HCT116 (cell line): ENCODE results near the gene NSMCE1. TPM values are rescaled to one million over a fixed set of nuclear protein-coding genes. Genes with fewer than 3 reads are reported as not detected.

Experiments
- ATAC-seq: fragments of 200-7000 bp; cut with Tn5 transposase; 2 replicates; pipeline ENCODE4 v1.9.1; 2020; ENCODE audit warnings: mild to moderate bottlenecking, moderate library complexity
- BruUV-seq: library from RNA; stranded (reverse); fragments of 400-500 nt; replicated peaks from 2 replicates; lab custom pipeline; 2021; lab: Mats Ljungman, UMichigan
- CTCF ChIA-PET: fragments of 300-600 bp; sonication (Branson Sonifier 250); formaldehyde crosslinking; loops from one replicate; lab custom pipeline; 2021; ENCODE audit warnings: antibody characterized with exemption; lab: Charles Lee
- POLR2A ChIA-PET: fragments of 300-600, 350-600 bp; sonication (Branson Sonifier 250); formaldehyde crosslinking; loops from one replicate; lab custom pipeline; 2021; ENCODE audit warnings: antibody characterized with exemption; lab: Charles Lee
- RAD21 ChIA-PET, 2 experiments: fragments of 300-600 bp; sonication (Branson Sonifier 250); formaldehyde crosslinking; loops; one replicate each; lab custom pipeline; 2023; ENCODE audit warnings: low total read pairs in 2 of 2; ENCODE audit not compliant: uncharacterized antibody in 2 of 2, unreplicated experiment in 2 of 2, low non-redundant PET in 1 of 2; lab: Charles Lee
- DNase-seq: peaks from one replicate; pipeline ENCODE4 v3.0.0-alpha.2; 2010; ENCODE audit warnings: low read depth, low spot score
- H2AFZ ChIP-seq: fragments of 200-600 bp; shearing (Covaris generic), sonication (generic); 2 replicates; pipeline ENCODE4 v1.6.1; 2017; ENCODE audit warnings: low read depth, mixed run types, mixed read lengths, antibody characterized with exemption, low read length; ENCODE audit not compliant: poor library complexity, severe bottlenecking
- H3K27ac ChIP-seq: 2 replicates; pipeline ENCODE4 v1.5.1; 2012; ENCODE audit warnings: low read depth, low read length
- H3K27me3 ChIP-seq: fragments of 200-600 bp; sonication (generic); 2 replicates; pipeline ENCODE4 v1.6.1; 2016; ENCODE audit warnings: mixed run types, low read length, mixed read lengths; ENCODE audit not compliant: insufficient read depth
- H3K36me3 ChIP-seq, 2 experiments: fragments of 200-500 bp in 1 of 2; fragments of 200-600 bp in 1 of 2; sonication (Bioruptor generic) in 1 of 2; sonication (generic) in 1 of 2; 2 replicates each; pipeline versions ENCODE4 v1.5.1 to v1.6.1; 2014 to 2016; ENCODE audit warnings: low read length in 2 of 2, inconsistent platforms in 1 of 2, mixed read lengths in 1 of 2, mixed run types in 1 of 2; ENCODE audit not compliant: insufficient read depth in 2 of 2, control insufficient read depth in 1 of 2
- H3K4me1 ChIP-seq, 2 experiments: fragments of 200-600 bp in 1 of 2; sonication (generic) in 1 of 2; 2 replicates each; pipeline versions ENCODE4 v1.5.1 to v1.6.1; 2012 to 2017; ENCODE audit warnings: low read length in 2 of 2, inconsistent platforms in 1 of 2, mild to moderate bottlenecking in 1 of 2, mixed read lengths in 1 of 2, mixed run types in 1 of 2, moderate library complexity in 1 of 2; ENCODE audit not compliant: insufficient read depth in 2 of 2, control insufficient read depth in 1 of 2
- H3K4me2 ChIP-seq: fragments of 200-600 bp; sonication (generic); 2 replicates; pipeline ENCODE4 v1.6.1; 2017; ENCODE audit warnings: mixed run types, low read length, mixed read lengths
- H3K4me3 ChIP-seq, 2 experiments: fragments of 200-600 bp in 1 of 2; sonication (generic) in 1 of 2; replicated peaks in 1 of 2; 2 replicates each; pipeline ENCODE4 v1.5.1; 2011 to 2016; ENCODE audit warnings: low read length in 2 of 2, control low read depth in 1 of 2, low read depth in 1 of 2, mild to moderate bottlenecking in 1 of 2, mixed read lengths in 1 of 2, mixed run types in 1 of 2
- H3K79me2 ChIP-seq: fragments of 200-600 bp; sonication (generic); 2 replicates; pipeline ENCODE4 v1.6.1; 2017; ENCODE audit warnings: mild to moderate bottlenecking, mixed run types, low read length, moderate library complexity, mixed read lengths; ENCODE audit not compliant: insufficient read depth
- H3K9ac ChIP-seq: fragments of 200-600 bp; sonication (generic); 2 replicates; pipeline ENCODE4 v1.6.1; 2016; ENCODE audit warnings: low read length, mixed read lengths
- H3K9me2 ChIP-seq: fragments of 200-600 bp; sonication (generic), shearing (Covaris generic); 2 replicates; pipeline ENCODE4 v1.6.1; 2017; ENCODE audit warnings: mixed run types, mild to moderate bottlenecking, moderate library complexity; ENCODE audit not compliant: insufficient read depth
- H3K9me3 ChIP-seq, 2 experiments: fragments of 200-500 bp in 1 of 2; fragments of 200-600 bp in 1 of 2; sonication (Bioruptor generic) in 1 of 2; sonication (generic) in 1 of 2; 2 replicates each; pipeline ENCODE4 v1.6.1; 2014 to 2017; ENCODE audit warnings: low read length in 2 of 2, mixed read lengths in 2 of 2, inconsistent platforms in 1 of 2, low read depth in 1 of 2, mild to moderate bottlenecking in 1 of 2, mixed run types in 1 of 2, moderate library complexity in 1 of 2; ENCODE audit not compliant: control insufficient read depth in 1 of 2, insufficient read depth in 1 of 2
- H4K20me1 ChIP-seq: fragments of 200-600 bp; sonication (generic), shearing (Covaris generic); 2 replicates; pipeline ENCODE4 v1.6.1; 2017; ENCODE audit warnings: mixed run types, mild to moderate bottlenecking, moderate library complexity; ENCODE audit not compliant: insufficient read depth
- FOSL1 ChIP-seq: IDR thresholded peaks from 2 replicates; pipeline ENCODE4 v1.6.1; 2012; ENCODE audit warnings: low read depth
- JUND ChIP-seq: IDR thresholded peaks from 2 replicates; pipeline ENCODE4 v1.6.1; 2012
- POLR2AphosphoS5 ChIP-seq: IDR thresholded peaks from 2 replicates; pipeline ENCODE4 v1.6.1; 2011; ENCODE audit warnings: mild to moderate bottlenecking, low read depth, low read length, moderate library complexity
- RAD21 ChIP-seq: IDR thresholded peaks from 2 replicates; pipeline ENCODE4 v1.6.1; 2012; ENCODE audit warnings: low read depth, mild to moderate bottlenecking
- intact Hi-C: fragments of 100-400 bp; cut with micrococcal nuclease; formaldehyde crosslinking; loops from 2 replicates; pipeline ENCODE4 v1.10.0; 2022
- total RNA-seq: library from RNA; stranded (reverse); gene quantifications from one replicate; pipeline ENCODE4 v1.2.1, GENCODE V29; 2021; ENCODE audit not compliant: unreplicated experiment

Gene NSMCE1
- total RNA-seq, 1 experiment from 2014 or later = 85.6 TPM

- H3K9me2 ChIP-seq = no peaks in the 10 kb centered on the region
- ATAC-seq (no peak), DNase-seq (no peak)
- no peak overlapping the region for H3K4me3 ChIP-seq
- peaks cover 0 to under 1% of the 10 kb centered on the region in 2 experiments; a peak in 1 of 4 replicates for H3K9me3 ChIP-seq
- H2AFZ ChIP-seq = no peak overlapping the region
- no peaks in the 10 kb centered on the region for H3K79me2 ChIP-seq
- peaks cover 4 to 48% of the 10 kb centered on the region in 2 experiments; a peak in 2 of 4 replicates for H3K4me1 ChIP-seq
- H4K20me1 ChIP-seq = no peaks in the 10 kb centered on the region
- H3K4me2 ChIP-seq = peak overlapping the region; percentile 31
- ChIA-PET POLR2A (interaction anchor here (1.0 kb wide), 1 partner anchor 26 kb away, joined by 3 read pairs; the partner anchor contains the start of gene KDM8), RAD21 (no interaction called here), CTCF (interaction anchor here (1.2 to 6.5 kb wide), 2 partner anchors 8 to 190 kb away, joined by 4 to 69 read pairs; no protein-coding TSS in a partner anchor)
- no peak overlapping the region for H3K9ac ChIP-seq
- no peaks in the 10 kb centered on the region for H3K27me3 ChIP-seq
- H3K36me3 ChIP-seq = no peaks in the 10 kb centered on the region
- no peak overlapping the region for H3K27ac ChIP-seq
- BruUV-seq = no TSS peak
- intact Hi-C loops = no loop called here
- TF ChIP-seq FOSL1 = peak; percentile 52
- TF ChIP-seq RAD21 = no peak
- TF ChIP-seq JUND = peak; percentile 35; the same call in 1 of the 2 replicates
- TF ChIP-seq, all 23 proteins: peak for 2
Measured at GRCh38 chr16:27177031-27177774, 91.4 kb downstream of the NSMCE1 start.

GRCh38 chr16:27175888-27176287 is 92.7 kb downstream of the NSMCE1 start:
- intact Hi-C loops = no loop called here
- no peak overlapping the region for H2AFZ ChIP-seq
- H3K27me3 ChIP-seq = no peaks in the 10 kb centered on the region
- no peaks in the 10 kb centered on the region for H3K9me2 ChIP-seq
- H3K9ac ChIP-seq = no peak overlapping the region
- peak overlapping the region; percentile 17; the same call in 1 of the 2 replicates for H3K4me2 ChIP-seq
- no peaks in the 10 kb centered on the region for H3K79me2 ChIP-seq
- no peaks in the 10 kb centered on the region for H4K20me1 ChIP-seq
- POLR2A ChIA-PET = no interaction called here
- CTCF ChIA-PET = interaction anchor here (6.5 kb wide), 1 partner anchor 191 kb away, joined by 69 read pairs; no protein-coding TSS in a partner anchor
- DNase-seq = no peak
- RAD21 ChIA-PET = no interaction called here
- BruUV-seq = no TSS peak
- peaks cover 0 to 7% of the 10 kb centered on the region in 2 experiments; a peak in 2 of 4 replicates for H3K9me3 ChIP-seq
- TF ChIP-seq POLR2AphosphoS5 (no peak), RAD21 (no peak)
- TF ChIP-seq, all 23 proteins: peak for 0
- Histone ChIP-seq H3K4me1 (peaks cover 4 to 48% of the 10 kb centered on the region in 2 experiments; a peak in 2 of 4 replicates), H3K27ac (no peak overlapping the region), H3K36me3 (no peaks in the 10 kb centered on the region), H3K4me3 (no peak overlapping the region)
- ATAC-seq = peak; percentile 44; the same call in 1 of the 2 replicates

Other genes starting within 250 kb of the NSMCE1 start
- gene C16orf82, start 201.8 kb downstream of the NSMCE1 start, total RNA-seq = not detected
- gene KDM8, start 65.2 kb downstream of the NSMCE1 start, total RNA-seq = 5.3 TPM
- gene IL4R, start 45.2 kb upstream of the NSMCE1 start, total RNA-seq = 29.6 TPM
- 1.2 TPM for gene IL21R, start 133.4 kb upstream of the NSMCE1 start, total RNA-seq